Measurements from ENCODE around the gene DOCK9.

DNA sequence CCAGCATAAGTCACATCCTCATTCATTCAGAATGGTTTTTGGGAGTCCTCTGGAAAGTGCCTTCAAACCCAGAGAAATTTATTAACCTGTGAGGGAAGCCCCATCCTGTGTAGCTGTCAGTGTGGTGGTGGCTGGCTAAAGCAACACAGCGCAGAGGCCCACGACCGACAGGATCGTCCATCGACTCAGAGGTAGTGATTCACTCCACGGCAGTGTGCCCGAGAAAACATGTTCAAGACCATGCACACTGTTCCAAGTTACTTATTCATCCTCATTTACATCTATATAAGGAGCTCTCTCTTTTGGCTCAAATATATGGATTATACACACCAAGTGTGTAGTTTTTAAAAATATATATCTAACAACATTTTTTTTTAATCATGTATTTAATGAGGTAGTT, 129.1 kb downstream of the DOCK9 start:
- TF ChIP-seq, protein P1, sequence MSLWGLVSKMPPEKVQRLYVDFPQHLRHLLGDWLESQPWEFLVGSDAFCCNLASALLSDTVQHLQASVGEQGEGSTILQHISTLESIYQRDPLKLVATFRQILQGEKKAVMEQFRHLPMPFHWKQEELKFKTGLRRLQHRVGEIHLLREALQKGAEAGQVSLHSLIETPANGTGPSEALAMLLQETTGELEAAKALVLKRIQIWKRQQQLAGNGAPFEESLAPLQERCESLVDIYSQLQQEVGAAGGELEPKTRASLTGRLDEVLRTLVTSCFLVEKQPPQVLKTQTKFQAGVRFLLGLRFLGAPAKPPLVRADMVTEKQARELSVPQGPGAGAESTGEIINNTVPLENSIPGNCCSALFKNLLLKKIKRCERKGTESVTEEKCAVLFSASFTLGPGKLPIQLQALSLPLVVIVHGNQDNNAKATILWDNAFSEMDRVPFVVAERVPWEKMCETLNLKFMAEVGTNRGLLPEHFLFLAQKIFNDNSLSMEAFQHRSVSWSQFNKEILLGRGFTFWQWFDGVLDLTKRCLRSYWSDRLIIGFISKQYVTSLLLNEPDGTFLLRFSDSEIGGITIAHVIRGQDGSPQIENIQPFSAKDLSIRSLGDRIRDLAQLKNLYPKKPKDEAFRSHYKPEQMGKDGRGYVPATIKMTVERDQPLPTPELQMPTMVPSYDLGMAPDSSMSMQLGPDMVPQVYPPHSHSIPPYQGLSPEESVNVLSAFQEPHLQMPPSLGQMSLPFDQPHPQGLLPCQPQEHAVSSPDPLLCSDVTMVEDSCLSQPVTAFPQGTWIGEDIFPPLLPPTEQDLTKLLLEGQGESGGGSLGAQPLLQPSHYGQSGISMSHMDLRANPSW (CRISPR knock-in tag; conservative IDR thresholded peaks at IDR 0.05; ENCODE audit: low read depth): no peak
- TF ChIP-seq, protein P2, sequence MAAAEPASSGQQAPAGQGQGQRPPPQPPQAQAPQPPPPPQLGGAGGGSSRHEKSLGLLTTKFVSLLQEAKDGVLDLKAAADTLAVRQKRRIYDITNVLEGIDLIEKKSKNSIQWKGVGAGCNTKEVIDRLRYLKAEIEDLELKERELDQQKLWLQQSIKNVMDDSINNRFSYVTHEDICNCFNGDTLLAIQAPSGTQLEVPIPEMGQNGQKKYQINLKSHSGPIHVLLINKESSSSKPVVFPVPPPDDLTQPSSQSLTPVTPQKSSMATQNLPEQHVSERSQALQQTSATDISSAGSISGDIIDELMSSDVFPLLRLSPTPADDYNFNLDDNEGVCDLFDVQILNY (CRISPR knock-in tag; IDR thresholded peaks at IDR 0.05): no peak
- TF ChIP-seq, protein P3, sequence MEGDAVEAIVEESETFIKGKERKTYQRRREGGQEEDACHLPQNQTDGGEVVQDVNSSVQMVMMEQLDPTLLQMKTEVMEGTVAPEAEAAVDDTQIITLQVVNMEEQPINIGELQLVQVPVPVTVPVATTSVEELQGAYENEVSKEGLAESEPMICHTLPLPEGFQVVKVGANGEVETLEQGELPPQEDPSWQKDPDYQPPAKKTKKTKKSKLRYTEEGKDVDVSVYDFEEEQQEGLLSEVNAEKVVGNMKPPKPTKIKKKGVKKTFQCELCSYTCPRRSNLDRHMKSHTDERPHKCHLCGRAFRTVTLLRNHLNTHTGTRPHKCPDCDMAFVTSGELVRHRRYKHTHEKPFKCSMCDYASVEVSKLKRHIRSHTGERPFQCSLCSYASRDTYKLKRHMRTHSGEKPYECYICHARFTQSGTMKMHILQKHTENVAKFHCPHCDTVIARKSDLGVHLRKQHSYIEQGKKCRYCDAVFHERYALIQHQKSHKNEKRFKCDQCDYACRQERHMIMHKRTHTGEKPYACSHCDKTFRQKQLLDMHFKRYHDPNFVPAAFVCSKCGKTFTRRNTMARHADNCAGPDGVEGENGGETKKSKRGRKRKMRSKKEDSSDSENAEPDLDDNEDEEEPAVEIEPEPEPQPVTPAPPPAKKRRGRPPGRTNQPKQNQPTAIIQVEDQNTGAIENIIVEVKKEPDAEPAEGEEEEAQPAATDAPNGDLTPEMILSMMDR (IDR thresholded peaks at IDR 0.05): no peak
- TF ChIP-seq, protein P4, sequence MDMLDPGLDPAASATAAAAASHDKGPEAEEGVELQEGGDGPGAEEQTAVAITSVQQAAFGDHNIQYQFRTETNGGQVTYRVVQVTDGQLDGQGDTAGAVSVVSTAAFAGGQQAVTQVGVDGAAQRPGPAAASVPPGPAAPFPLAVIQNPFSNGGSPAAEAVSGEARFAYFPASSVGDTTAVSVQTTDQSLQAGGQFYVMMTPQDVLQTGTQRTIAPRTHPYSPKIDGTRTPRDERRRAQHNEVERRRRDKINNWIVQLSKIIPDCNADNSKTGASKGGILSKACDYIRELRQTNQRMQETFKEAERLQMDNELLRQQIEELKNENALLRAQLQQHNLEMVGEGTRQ (CRISPR knock-in tag; IDR thresholded peaks at IDR 0.05): no peak
- TF ChIP-seq NFE2L1 (CRISPR knock-in tag; IDR thresholded peaks at IDR 0.05): no peak
- TF ChIP-seq, protein P5, sequence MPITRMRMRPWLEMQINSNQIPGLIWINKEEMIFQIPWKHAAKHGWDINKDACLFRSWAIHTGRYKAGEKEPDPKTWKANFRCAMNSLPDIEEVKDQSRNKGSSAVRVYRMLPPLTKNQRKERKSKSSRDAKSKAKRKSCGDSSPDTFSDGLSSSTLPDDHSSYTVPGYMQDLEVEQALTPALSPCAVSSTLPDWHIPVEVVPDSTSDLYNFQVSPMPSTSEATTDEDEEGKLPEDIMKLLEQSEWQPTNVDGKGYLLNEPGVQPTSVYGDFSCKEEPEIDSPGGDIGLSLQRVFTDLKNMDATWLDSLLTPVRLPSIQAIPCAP (CRISPR knock-in tag; IDR thresholded peaks at IDR 0.05): no peak

Measured in WTC11 (cell line).